ENCODE data around the gene SSMEM1. TPM values are rescaled to one million over a fixed set of nuclear protein-coding genes. Genes with fewer than 3 reads are reported as not detected.

Gene SSMEM1
- total and polyA plus RNA-seq, 2 donors (not counting 1 experiment from before 2014, with no cell fraction given): not detected

DNA sequence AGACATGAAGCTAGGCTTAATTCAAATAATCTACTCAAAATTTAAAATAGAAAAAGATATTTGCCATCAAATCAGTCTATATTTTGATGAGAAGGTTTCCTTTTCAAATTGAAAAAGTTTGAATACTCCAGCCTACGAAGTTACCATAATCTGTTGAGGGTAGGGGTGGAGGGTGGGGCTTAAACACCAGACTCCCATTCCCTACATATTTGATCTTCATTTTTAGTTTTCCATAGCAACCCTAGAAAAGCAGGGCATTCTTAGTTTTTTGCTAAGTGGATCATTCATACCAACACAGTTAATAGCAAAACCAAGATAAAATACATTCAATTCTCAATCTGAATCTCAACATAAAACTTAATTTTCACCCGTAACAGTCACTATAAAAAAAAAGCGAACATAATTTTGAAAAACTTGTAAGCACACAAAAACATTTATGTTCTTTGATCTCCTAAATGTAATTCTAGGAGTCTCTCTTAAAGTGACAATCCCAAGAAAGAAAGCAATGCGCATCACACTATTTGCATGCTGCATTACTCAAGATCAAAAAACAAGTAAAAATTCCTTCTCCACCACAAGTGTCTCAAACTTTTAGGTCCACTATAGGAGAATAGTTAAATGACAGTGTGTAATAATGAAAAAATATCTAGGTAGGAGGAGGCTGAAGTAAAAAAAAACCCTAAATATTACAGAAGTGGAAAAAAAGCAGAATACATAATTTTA is 33.3 kb upstream of the SSMEM1 start:
- Histone ChIP-seq H4K20me1 (ENCODE audit: control insufficient read depth, insufficient read depth, low read length, poor library complexity, severe bottlenecking) (no peaks in the 10 kb centered on the region), H3K27me3 (replicated peaks in 1 of 4; ENCODE audit: control extremely low read depth in 1 of 4, control insufficient read depth in 3 of 4, insufficient read depth in 4 of 4, low read length in 3 of 4) (no peaks in the 10 kb centered on the region), H3K79me2 (ENCODE audit: control insufficient read depth, insufficient read depth, low read length) (no peaks in the 10 kb centered on the region), H3K9me3 (ENCODE audit: control extremely low read depth in 1 of 3, control insufficient read depth in 2 of 3, insufficient read depth in 1 of 3, low read length in 2 of 3) (no peaks in the 10 kb centered on the region), H2AFZ (ENCODE audit: insufficient read depth, low read depth, low read length, poor library complexity, severe bottlenecking) (no peak overlapping the region), H3K9ac (ENCODE audit: low read length) (no peak overlapping the region), H3K4me3 (ENCODE audit: control extremely low read depth in 1 of 5, extremely low read depth in 1 of 5, insufficient read depth in 1 of 5, low read depth in 2 of 5, low read length in 4 of 5) (no peak overlapping the region), H3K4me2 (replicated peaks; ENCODE audit: low read depth, low read length, poor library complexity, severe bottlenecking) (no peak overlapping the region), H3K36me3 (replicated peaks in 1 of 2; ENCODE audit: control extremely low read depth in 1 of 2, control insufficient read depth in 1 of 2, extremely low read depth in 1 of 2, insufficient read depth in 2 of 2, low read length in 1 of 2) (peaks cover 14 to 49% of the 10 kb centered on the region in 2 experiments), H3K4me1 (ENCODE audit: control insufficient read depth in 2 of 2, insufficient read depth in 2 of 2, low read length in 2 of 2) (no peaks in the 10 kb centered on the region), H3K27ac (ENCODE audit: low read length in 2 of 2) (no peak overlapping the region)
- Mint-ChIP-seq H3K27ac (no peak overlapping the region), H3K9me3 (ENCODE audit: insufficient read depth) (no peaks in the 10 kb centered on the region), H3K4me3 (no peak overlapping the region), H3K4me1 (no peaks in the 10 kb centered on the region), H3K27me3 (no peaks in the 10 kb centered on the region)
- DNase-seq (no peak), ATAC-seq (ENCODE audit: low read depth) (no peak)
- intact Hi-C loops (cut with micrococcal nuclease): no loop called here
- ChIA-PET POLR2A (no interaction called here), CTCF (no interaction called here)
- WGBS (ENCODE audit: insufficient coverage): no CpG with 5 or more reads among the region's 4 CpGs
- no peak for TF ChIP-seq CTCF (IDR thresholded peaks at IDR 0.05)
- no peak for TF ChIP-seq EZH2 (IDR thresholded peaks at IDR 0.05; ENCODE audit: borderline replicate concordance, insufficient read depth, low read depth, low read length, poor library complexity, severe bottlenecking)

GRCh38 chr7:130178251-130178650 is 29.4 kb upstream of the SSMEM1 start:
- no peaks in the 10 kb centered on the region for H3K9me3 ChIP-seq (ENCODE audit: control extremely low read depth in 1 of 3, control insufficient read depth in 2 of 3, insufficient read depth in 1 of 3, low read length in 2 of 3)
- H3K4me2 ChIP-seq (replicated peaks; ENCODE audit: low read depth, low read length, poor library complexity, severe bottlenecking): no peak overlapping the region
- ATAC-seq (ENCODE audit: low read depth) (no peak), DNase-seq (no peak)
- Mint-ChIP-seq H3K27me3 (no peaks in the 10 kb centered on the region), H3K9me3 (ENCODE audit: insufficient read depth) (no peaks in the 10 kb centered on the region), H3K4me1 (no peaks in the 10 kb centered on the region), H3K4me3 (no peak overlapping the region), H3K27ac (no peak overlapping the region)
- H4K20me1 ChIP-seq (ENCODE audit: control insufficient read depth, insufficient read depth, low read length, poor library complexity, severe bottlenecking): no peaks in the 10 kb centered on the region
- H3K27ac ChIP-seq (ENCODE audit: low read length in 2 of 2): no peak overlapping the region
- H3K4me1 ChIP-seq (ENCODE audit: control insufficient read depth in 2 of 2, insufficient read depth in 2 of 2, low read length in 2 of 2): no peaks in the 10 kb centered on the region
- ChIA-PET CTCF (interaction anchor here (1.6 kb wide), 1 partner anchor 37 kb away, joined by 4 read pairs; no protein-coding TSS in a partner anchor), POLR2A (no interaction called here)
- 90% methylated on average over 2 of the region's 4 CpGs for WGBS (ENCODE audit: insufficient coverage)
- no peaks in the 10 kb centered on the region for H3K79me2 ChIP-seq (ENCODE audit: control insufficient read depth, insufficient read depth, low read length)
- no peak overlapping the region for H2AFZ ChIP-seq (ENCODE audit: insufficient read depth, low read depth, low read length, poor library complexity, severe bottlenecking)
- no peak overlapping the region for H3K4me3 ChIP-seq (ENCODE audit: control extremely low read depth in 1 of 5, extremely low read depth in 1 of 5, insufficient read depth in 1 of 5, low read depth in 2 of 5, low read length in 4 of 5)
- TF ChIP-seq CTCF (IDR thresholded peaks at IDR 0.05) (no peak), EZH2 (IDR thresholded peaks at IDR 0.05; ENCODE audit: borderline replicate concordance, insufficient read depth, low read depth, low read length, poor library complexity, severe bottlenecking) (no peak)
- H3K9ac ChIP-seq (ENCODE audit: low read length): no peak overlapping the region
- intact Hi-C loops (cut with micrococcal nuclease): no loop called here
- H3K36me3 ChIP-seq (replicated peaks in 1 of 2; ENCODE audit: control extremely low read depth in 1 of 2, control insufficient read depth in 1 of 2, extremely low read depth in 1 of 2, insufficient read depth in 2 of 2, low read length in 1 of 2): peaks cover 15 to 63% of the 10 kb centered on the region in 2 experiments
- H3K27me3 ChIP-seq (replicated peaks in 1 of 4; ENCODE audit: control extremely low read depth in 1 of 4, control insufficient read depth in 3 of 4, insufficient read depth in 4 of 4, low read length in 3 of 4): no peaks in the 10 kb centered on the region

Measured in B cell (primary cell).